ENCODE measurements around the gene UBE2C.

GRCh38 chr20:45782890-45783289 is 29.6 kb upstream of the UBE2C start:
- TF ChIP-seq CTCF (IDR thresholded peaks at IDR 0.05) (no peak), POLR2AphosphoS5 (IDR thresholded peaks at IDR 0.05; ENCODE audit: low read depth, low read length) (no peak), SIN3A (IDR thresholded peaks at IDR 0.05; ENCODE audit: borderline replicate concordance, insufficient read depth, low read depth, low read length) (no peak), REST (IDR thresholded peaks at IDR 0.05; ENCODE audit: insufficient read depth in 1 of 2, low read depth in 2 of 2, low read length in 1 of 2) (no peak), TCF7L2 (IDR thresholded peaks at IDR 0.05; ENCODE audit: low read depth, low read length) (no peak)
